OCI-LY3 (cell line): Measurements from ENCODE around the gene B3GNT2.

Source experiments
- CTCF ChIP-seq: fragments of 200-600, 300-600 bp; sonication (generic); IDR thresholded peaks from 2 replicates; pipeline ENCODE4 v1.5.1; 2014; ENCODE audit warnings: antibody characterized with exemption, low read length, low read depth
- EZH2phosphoT487 ChIP-seq: fragments of 200-600 bp; shearing (Covaris generic); IDR thresholded peaks from 2 replicates; pipeline ENCODE4 v1.6.1; 2018; ENCODE audit warnings: antibody characterized with exemption, mixed run types, low read depth

GRCh38 chr2:62265106-62265505 lies 69.2 kb downstream of the B3GNT2 start:
- TF ChIP-seq CTCF = no peak
- no peak for TF ChIP-seq EZH2phosphoT487
